ENCODE measurements around the gene IFIT1B.

- TF ChIP-seq SIN3A (IDR thresholded peaks at IDR 0.05; ENCODE audit: borderline replicate concordance, insufficient read depth, low read length), result no peak
- no peak for TF ChIP-seq POLR2AphosphoS5 (IDR thresholded peaks at IDR 0.05; ENCODE audit: low read depth, low read length)
- no peak for TF ChIP-seq REST (IDR thresholded peaks at IDR 0.05; ENCODE audit: insufficient read depth in 1 of 2, low read depth in 2 of 2, low read length in 2 of 2)
- no peak for TF ChIP-seq TAF1 (IDR thresholded peaks at IDR 0.05; ENCODE audit: borderline replicate concordance, insufficient read depth, low read length)
- no peak for TF ChIP-seq FOXP2 (optimal IDR thresholded peaks at IDR 0.05; ENCODE audit: borderline replicate concordance, extremely low read depth, extremely low read length, insufficient read depth)
Observed at GRCh38 chr10:89426230-89426868, 48.5 kb downstream of the IFIT1B start.

Data from PFSK-1 (cell line).